Stomach smooth muscle (tissue), 2 donors: ENCODE results near the gene SLC16A8.

ENCODE experiments used
- H3K27ac ChIP-seq: one replicate; pipeline ENCODE4 v1.7.0; 2013; ENCODE audit warnings: mild to moderate bottlenecking, low read length, inconsistent platforms
- H3K27me3 ChIP-seq, 2 donors: one replicate each; pipeline ENCODE4 v1.7.0; 2013; ENCODE audit warnings: low read length in 2 of 2; ENCODE audit not compliant: insufficient read depth in 2 of 2, control insufficient read depth in 1 of 2
- H3K36me3 ChIP-seq, 2 donors: one replicate each; pipeline ENCODE4 v1.7.0; 2013; ENCODE audit warnings: low read length in 2 of 2; ENCODE audit not compliant: control insufficient read depth in 2 of 2, insufficient read depth in 2 of 2
- H3K4me1 ChIP-seq: one replicate; pipeline ENCODE4 v1.7.0; 2013; ENCODE audit warnings: low read length; ENCODE audit not compliant: control insufficient read depth, insufficient read depth
- H3K4me3 ChIP-seq, 2 donors: one replicate each; pipeline ENCODE4 v1.7.0; 2013; ENCODE audit warnings: low read length in 2 of 2
- H3K9ac ChIP-seq, 2 donors: one replicate each; pipeline ENCODE4 v1.7.0; 2013; ENCODE audit warnings: low read length in 2 of 2, mild to moderate bottlenecking in 1 of 2
- H3K9me3 ChIP-seq, 2 donors: one replicate each; pipeline ENCODE4 v1.7.0; 2013; ENCODE audit warnings: low read length in 2 of 2; ENCODE audit not compliant: control insufficient read depth in 2 of 2
- donor health status: healthy.
- donor health status: Pancreatic carcinoma.

Gene SLC16A8

DNA sequence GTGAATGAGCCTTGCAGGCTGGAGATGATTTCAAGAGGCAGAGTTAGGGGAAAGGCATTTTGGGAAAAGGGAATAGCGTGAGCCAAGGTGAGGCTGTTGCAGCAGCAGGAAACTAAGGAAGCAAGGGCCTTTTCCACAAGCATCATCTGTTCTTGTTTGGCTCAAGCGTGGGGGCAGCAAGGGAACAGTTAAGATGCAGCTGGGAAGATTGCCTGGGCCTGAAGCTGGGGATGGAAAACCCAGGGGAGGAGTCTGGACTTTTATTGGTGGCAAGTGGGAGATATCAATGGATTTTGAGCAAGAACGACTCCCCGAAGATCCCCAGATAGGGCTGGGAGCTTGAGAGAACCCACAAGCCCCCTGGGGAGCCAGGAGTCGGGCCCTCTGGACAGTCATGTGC, 54.1 kb downstream of the SLC16A8 start:
- no peak overlapping the region for H3K27ac ChIP-seq
- H3K9me3 ChIP-seq, result no peaks in the 10 kb centered on the region
- peaks cover 16% of the 10 kb centered on the region for H3K4me1 ChIP-seq
- no peaks in the 10 kb centered on the region for H3K27me3 ChIP-seq
- no peaks in the 10 kb centered on the region for H3K36me3 ChIP-seq
- no peak overlapping the region for H3K9ac ChIP-seq
- H3K4me3 ChIP-seq, result no peak overlapping the region

GRCh38 chr22:38029370-38029769, 54.6 kb downstream of the SLC16A8 start:
- Histone ChIP-seq H3K27me3 (no peaks in the 10 kb centered on the region), H3K9me3 (no peaks in the 10 kb centered on the region), H3K27ac (no peak overlapping the region), H3K4me3 (no peak overlapping the region), H3K4me1 (peaks cover 10% of the 10 kb centered on the region), H3K36me3 (no peaks in the 10 kb centered on the region), H3K9ac (no peak overlapping the region)

DNA sequence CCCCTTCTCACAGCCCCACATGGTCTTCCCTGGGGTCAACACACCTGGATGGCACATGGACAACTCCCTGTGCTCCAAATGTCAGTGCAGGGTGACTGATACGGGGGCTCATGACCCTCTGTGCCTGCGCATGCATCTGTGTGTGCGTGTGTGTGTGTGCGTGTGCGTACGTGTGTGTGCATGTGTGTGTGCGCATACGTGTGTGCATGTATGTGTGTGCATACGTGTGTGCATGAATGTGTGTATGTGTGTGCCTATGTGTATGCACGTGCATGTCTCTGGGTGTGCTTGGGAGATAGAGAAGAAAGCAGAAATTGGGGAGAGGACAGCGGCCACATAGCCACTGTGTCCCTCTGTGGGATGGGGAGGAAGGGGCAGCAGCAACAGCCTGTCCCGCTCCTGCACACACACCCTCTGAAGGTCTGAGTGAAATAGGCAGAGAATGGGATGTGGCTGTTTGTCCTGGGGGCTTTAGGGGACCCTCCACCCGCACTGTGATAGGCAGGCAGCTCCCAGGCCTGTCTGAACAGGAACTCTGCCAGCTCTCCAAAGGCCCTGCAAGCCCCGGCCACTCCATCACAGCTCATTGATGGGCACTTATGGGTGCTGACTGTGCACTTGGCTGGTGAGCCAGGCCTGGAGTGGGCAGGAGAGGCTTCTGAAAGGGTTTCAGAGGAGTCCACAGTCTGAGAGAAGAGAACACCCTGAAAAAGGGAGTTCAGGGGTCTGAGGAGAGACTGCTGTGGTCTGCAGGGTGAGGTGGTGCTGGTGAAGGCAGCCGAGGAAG, 55.4 kb downstream of the SLC16A8 start:
- Histone ChIP-seq H3K36me3 (no peaks in the 10 kb centered on the region), H3K4me1 (peaks cover 2% of the 10 kb centered on the region), H3K27me3 (no peaks in the 10 kb centered on the region), H3K9me3 (no peaks in the 10 kb centered on the region), H3K4me3 (no peak overlapping the region), H3K27ac (no peak overlapping the region), H3K9ac (no peak overlapping the region)
